Renal cortical epithelial cell (primary cell): ENCODE data around the gene OTUD1. TPM values are rescaled to one million over a fixed set of nuclear protein-coding genes. Genes with fewer than 3 reads are reported as not detected.
A peak's percentile ranks its signal among the peaks of the same experiment; 100 is the strongest.

Experiments
- DNase-seq: peaks from one replicate; pipeline ENCODE4 v3.0.0-alpha.2; 2011; ENCODE audit warnings: low read depth
- total RNA-seq: library from RNA; depleted of rRNA; stranded (reverse); fragments of >200 nt; gene quantifications from 2 replicates; pipeline ENCODE4 v1.2.3, GENCODE V29; 2014

The OTUD1 gene
- total RNA-seq, 1 donor from 2014 or later, result 19.9 TPM

GRCh38 chr10:23421397-23421796 lies 17.5 kb upstream of the OTUD1 start:
- no peak for DNase-seq

DNA sequence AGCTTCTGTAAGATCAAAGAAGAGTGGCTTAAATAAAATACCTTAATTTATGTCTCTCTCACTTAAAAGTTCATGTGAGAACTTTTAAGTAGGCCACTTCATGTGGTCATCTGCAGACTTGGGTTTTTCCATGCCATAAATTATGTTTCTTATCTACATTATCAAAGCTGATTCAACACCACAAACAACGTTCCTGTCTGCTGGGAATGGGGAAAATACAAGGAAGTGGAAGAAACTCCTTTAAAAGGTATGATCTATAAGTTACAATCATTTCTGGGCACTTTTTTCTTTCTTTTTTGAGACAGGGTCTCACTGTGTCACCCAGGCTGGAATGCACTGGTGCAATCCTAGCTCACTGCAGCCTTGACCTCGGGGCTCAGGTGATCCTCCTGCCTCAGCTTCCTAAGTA lies 16.9 kb upstream of the OTUD1 start:
- DNase-seq, result peak; percentile 58

DNA sequence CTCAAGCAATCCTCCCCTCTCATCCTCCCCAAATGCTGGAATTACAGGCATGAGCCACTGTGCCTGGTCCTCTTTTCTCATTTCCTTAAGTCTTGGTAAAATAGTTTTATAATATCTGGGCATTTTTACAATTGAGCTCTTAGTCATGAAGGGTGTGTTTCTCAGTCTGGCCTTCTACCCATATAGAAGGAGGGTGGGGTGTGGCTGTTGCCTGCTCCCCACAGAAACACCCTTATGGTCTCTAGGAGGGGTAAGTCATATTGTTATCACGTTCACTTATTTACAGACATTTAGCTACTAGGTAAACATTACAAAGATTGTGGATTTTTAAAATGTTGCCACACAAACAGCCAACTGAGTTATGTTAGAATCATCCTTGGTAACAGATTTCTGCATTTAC lies 6.7 kb upstream of the OTUD1 start:
- DNase-seq, result no peak

- DNase-seq, result no peak
These were observed 6.2 kb upstream of the OTUD1 start for GRCh38 chr10:23432639-23433038.

GRCh38 chr10:23433701-23434100 lies 5.2 kb upstream of the OTUD1 start:
- no peak for DNase-seq

DNA sequence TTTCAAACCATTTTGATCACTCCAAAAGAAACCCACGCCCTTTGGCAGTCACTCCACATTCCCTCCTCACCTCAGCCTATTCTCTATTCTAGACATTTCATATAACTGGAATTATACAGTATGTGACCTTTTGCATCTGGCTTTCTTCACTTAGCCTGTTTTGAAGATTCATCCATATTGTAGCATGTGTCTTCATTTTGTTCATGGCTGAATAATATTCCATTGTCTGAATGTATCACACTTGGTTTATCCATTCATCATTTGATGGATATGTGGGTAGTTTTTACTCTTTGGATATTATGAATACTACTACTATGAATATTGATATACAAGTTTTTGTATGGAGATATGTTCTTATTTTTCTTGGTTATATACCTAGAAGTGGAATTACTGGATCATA lies 3.5 kb upstream of the OTUD1 start:
- no peak for DNase-seq

- DNase-seq, result no peak
These were observed 1.9 kb upstream of the OTUD1 start for GRCh38 chr10:23436983-23437382.

GRCh38 chr10:23437963-23438546 lies 820 bp upstream of the OTUD1 start:
- no peak for DNase-seq

DNA sequence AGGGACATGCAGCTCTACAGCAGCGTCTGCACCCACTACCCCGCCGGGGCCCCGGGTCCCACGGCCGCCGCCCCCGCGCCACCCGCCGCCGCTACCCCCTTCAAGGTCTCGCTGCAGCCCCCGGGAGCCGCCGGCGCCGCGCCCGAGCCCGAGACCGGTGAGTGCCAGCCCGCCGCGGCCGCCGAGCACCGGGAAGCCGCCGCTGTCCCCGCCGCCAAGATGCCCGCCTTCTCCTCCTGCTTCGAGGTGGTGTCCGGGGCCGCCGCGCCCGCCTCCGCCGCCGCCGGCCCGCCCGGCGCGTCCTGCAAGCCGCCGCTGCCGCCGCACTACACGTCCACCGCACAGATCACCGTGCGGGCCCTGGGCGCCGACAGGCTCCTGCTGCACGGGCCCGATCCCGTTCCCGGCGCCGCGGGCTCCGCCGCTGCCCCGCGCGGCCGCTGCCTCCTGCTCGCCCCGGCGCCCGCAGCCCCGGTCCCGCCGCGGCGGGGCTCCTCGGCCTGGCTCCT lies 631 bp downstream of the OTUD1 start:
- no peak for DNase-seq

GRCh38 chr10:23439961-23440889 lies 1.4 kb downstream of the OTUD1 start:
- no peak for DNase-seq

- DNase-seq, result no peak
These were observed 2.4 kb downstream of the OTUD1 start for GRCh38 chr10:23441251-23441650.

GRCh38 chr10:23442936-23443335 lies 4.1 kb downstream of the OTUD1 start:
- DNase-seq, result peak; percentile 76

- no peak for DNase-seq
These were observed 6.7 kb downstream of the OTUD1 start for GRCh38 chr10:23445591-23445990.

DNA sequence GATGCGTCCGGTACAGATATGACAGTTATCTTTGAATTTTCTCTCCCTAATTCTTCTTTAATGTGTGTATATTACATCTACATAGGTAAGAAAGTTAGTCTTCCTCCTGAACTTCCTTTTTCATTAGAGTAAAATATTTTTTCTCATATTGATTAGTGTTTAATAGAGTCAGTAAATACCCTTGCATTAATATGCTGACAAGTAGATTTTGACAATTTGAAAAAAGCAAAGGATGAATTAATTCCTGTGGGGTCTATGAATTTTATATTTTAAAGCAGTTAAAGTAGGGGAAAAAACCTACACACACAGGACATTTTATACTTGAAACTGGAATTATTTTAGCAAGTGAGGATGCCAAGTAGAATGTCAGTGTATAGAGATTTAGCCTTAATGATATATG lies 9.4 kb downstream of the OTUD1 start:
- no peak for DNase-seq

GRCh38 chr10:23448802-23449570 lies 10.1 kb downstream of the OTUD1 start:
- peak; percentile 44 for DNase-seq

GRCh38 chr10:23452033-23452655 lies 13.3 kb downstream of the OTUD1 start:
- DNase-seq, result no peak

GRCh38 chr10:23453465-23453864 lies 14.6 kb downstream of the OTUD1 start:
- peak; percentile 16 for DNase-seq

DNA sequence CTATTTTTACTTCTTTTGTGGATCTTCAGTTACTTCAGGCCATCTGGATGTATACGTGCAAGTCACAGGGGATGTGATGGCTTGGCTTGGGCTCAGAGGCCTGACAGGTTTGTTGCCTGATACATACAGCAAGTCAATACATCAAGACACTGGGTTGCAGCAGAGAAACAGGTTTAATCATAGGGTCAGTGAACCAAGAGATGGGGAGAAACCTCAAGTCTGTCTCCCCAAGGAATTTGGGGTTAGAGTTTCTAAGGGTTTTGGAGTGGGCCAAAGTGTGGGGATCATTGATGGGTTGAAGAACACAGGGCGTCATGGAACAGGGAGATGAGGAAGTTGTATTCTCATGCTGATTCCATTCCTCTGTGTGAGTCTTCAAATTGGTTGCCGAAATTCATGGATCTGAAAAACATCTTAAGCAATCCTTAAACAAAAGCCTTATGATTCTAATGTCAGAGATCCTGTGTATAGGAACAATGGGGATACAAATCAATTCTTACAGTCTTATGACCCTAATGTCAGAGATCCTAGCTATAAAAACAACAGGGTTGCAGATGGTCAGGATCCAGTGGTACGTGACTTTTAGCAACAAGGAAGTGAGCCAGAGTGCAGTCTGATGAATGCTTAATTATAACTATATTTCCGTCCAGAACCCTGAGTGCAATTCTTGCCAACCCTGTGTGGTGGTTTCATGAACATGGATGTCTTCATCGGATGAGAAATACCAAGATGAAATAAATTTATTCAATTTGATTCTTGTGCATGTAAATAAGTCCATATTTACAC lies 18.9 kb downstream of the OTUD1 start:
- DNase-seq, result no peak

- no peak for DNase-seq
These were observed 20.5 kb downstream of the OTUD1 start for GRCh38 chr10:23459308-23459939.

DNA sequence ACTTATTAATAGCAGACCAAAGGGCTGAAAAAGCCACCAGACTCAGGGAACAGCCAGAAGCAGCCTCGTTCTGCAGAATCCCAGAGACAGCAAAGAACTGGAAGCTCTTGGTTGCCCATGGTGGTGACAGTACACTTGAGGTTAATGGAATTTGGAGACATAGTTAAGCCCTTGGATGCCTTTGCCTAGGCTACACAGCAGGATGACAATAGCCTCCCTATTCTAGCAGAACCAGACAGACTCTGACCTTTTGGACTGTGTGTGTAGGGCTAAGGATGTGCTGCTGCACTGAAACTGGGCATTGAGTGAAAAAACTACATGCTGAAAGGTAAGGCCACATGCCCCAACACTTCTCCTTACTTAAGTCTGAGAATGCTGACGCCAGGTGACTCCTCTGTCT lies 22.7 kb downstream of the OTUD1 start:
- DNase-seq, result no peak

- DNase-seq, result no peak
These were observed 28.1 kb downstream of the OTUD1 start for GRCh38 chr10:23467012-23467411.
